K562 (cell line): ENCODE results near the gene SGMS1. TPM values are rescaled to one million over a fixed set of nuclear protein-coding genes. Genes with fewer than 3 reads are reported as not detected.

Source experiments
- HCFC1 ChIP-seq: IDR thresholded peaks from 2 replicates; pipeline ENCODE4 v1.6.1; 2012; ENCODE audit warnings: low read depth, low read length, improper control_type of control experiment
- HNRNPL ChIP-seq: fragments of 200-400 bp; formaldehyde crosslinking; IDR thresholded peaks from 2 replicates; pipeline ENCODE4 v1.6.1; 2017; ENCODE audit warnings: low read depth, mild to moderate bottlenecking, low read length
- HNRNPLL ChIP-seq: fragments of 200-400 bp; formaldehyde crosslinking; IDR thresholded peaks from 2 replicates; pipeline ENCODE4 v1.6.1; 2017; ENCODE audit warnings: low read length, low read depth, mild to moderate bottlenecking; ENCODE audit not compliant: poor library complexity, severe bottlenecking
- JUN ChIP-seq, 2 experiments: sonication (generic) in 1 of 2; formaldehyde crosslinking in 1 of 2; IDR thresholded peaks; 2 replicates each; pipeline versions ENCODE4 v1.6.1 to v1.8.0; 2012 to 2022; ENCODE audit warnings: borderline replicate concordance in 2 of 2, mild to moderate bottlenecking in 2 of 2, improper control_type of control experiment in 1 of 2, low read depth in 1 of 2, low read length in 1 of 2, missing genetic modification reagents in 1 of 2
- MAFF ChIP-seq: IDR thresholded peaks from 2 replicates; pipeline ENCODE4 v1.6.1; 2012; ENCODE audit warnings: low read length, improper control_type of control experiment
- NFIC ChIP-seq: fragments of 450-650 bp; IDR thresholded peaks from 2 replicates; pipeline ENCODE4 v1.6.1; 2017; ENCODE audit warnings: mild to moderate bottlenecking, inconsistent platforms
- NFIX ChIP-seq: fragments of 250-450 bp; sonication (Bioruptor Pico); IDR thresholded peaks from 2 replicates; pipeline ENCODE4 v1.4.0; 2020; ENCODE audit warnings: low read depth, mild to moderate bottlenecking, moderate library complexity
- PHF20 ChIP-seq: fragments of 450-650 bp; IDR thresholded peaks from 2 replicates; pipeline ENCODE4 v1.6.1; 2018; ENCODE audit not compliant: partially characterized antibody
- PURB ChIP-seq: sonication (generic); formaldehyde crosslinking; IDR thresholded peaks from 2 replicates; pipeline ENCODE4 v1.9.0; 2021; ENCODE audit warnings: low read depth, mild to moderate bottlenecking, missing genetic modification reagents
- ZNF445 ChIP-seq: fragments of 250-450 bp; sonication (Bioruptor Pico); IDR thresholded peaks from 2 replicates; pipeline ENCODE4 v1.4.0; 2020; ENCODE audit warnings: low read depth, mild to moderate bottlenecking, moderate library complexity
- polyA plus RNA-seq, 8 experiments: library from polyadenylated mRNA; depleted of rRNA in 4 of 8; stranded (reverse) in 5 of 8; unstranded in 3 of 8; fragments of >200 nt; fragmentation: Nextera tagmentation in 2 of 8; fragmentation: Illumina TruSeq in 1 of 8; extraction: Ambion mirVana in 2 of 8; extraction: Trizol in 1 of 8; gene quantifications; 2 replicates each; pipeline versions ENCODE4 v1.2.1 to v1.2.3, GENCODE V29; 2011 to 2014; ENCODE audit warnings: inconsistent platforms in 1 of 8, missing spikeins in 1 of 8
- total RNA-seq, 7 experiments: library from RNA; depleted of rRNA in 6 of 7; stranded (reverse); fragments of >200 nt in 6 of 7; fragmentation: Illumina TruSeq in 2 of 7; extraction: Trizol in 2 of 7; gene quantifications; 2 replicates each; pipeline versions ENCODE4 v1.2.1 to v1.2.3, GENCODE V29; 2011 to 2021; ENCODE audit warnings: low replicate concordance in 1 of 7
- TF ChIP-seq, protein P1 (sequence below): fragments of 450-650 bp; formaldehyde crosslinking; IDR thresholded peaks from 2 replicates; pipeline ENCODE4 v1.4.0; 2020; ENCODE audit warnings: mild to moderate bottlenecking, moderate library complexity
- TF ChIP-seq, protein P2 (sequence below): fragments of 250-450 bp; sonication (Bioruptor Pico); IDR thresholded peaks from 2 replicates; pipeline ENCODE4 v1.4.0; 2020; ENCODE audit warnings: mild to moderate bottlenecking, moderate library complexity, borderline replicate concordance
- TF ChIP-seq, protein P3 (sequence below): fragments of 450-650 bp; formaldehyde crosslinking; IDR thresholded peaks from 2 replicates; pipeline ENCODE4 v1.4.0; 2022; ENCODE audit warnings: missing genetic modification characterization
- TF ChIP-seq, protein P4 (sequence below): fragments of 450-650 bp; IDR thresholded peaks from 2 replicates; pipeline ENCODE4 v1.6.1; 2016

Gene SGMS1
- total and polyA plus RNA-seq, 9 of the 15 experiments (the other 6 are each of a cell fraction or from before 2014, with no cell fraction given) = 22.6 to 232 (median 82.2) TPM

DNA sequence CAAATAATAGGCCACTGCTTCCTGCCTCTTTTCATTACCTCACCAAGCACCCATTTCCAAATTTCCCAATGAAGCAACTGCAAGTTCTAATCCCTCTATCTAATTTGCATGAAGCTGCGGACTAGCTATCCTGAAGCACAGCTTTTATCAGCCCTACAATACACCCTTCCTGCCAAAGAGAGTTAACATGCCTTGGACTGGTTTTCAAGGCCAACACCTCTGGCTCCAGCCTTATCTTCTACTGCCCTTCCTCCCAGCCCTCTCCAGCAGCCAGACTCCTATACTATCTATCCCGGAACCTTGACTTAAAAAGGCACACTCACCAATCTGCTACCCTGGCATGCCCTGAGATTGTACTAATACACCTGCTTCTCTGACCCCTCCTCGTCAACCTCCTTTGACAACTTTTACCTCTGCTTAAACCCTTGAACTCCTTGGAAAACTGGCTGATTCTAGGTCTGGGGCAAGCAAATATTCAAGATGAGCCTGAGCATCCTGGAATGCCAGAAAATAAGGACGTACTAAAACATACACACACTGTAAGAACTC is 73.4 kb downstream of the SGMS1 start (continued):
- TF ChIP-seq, protein P1, sequence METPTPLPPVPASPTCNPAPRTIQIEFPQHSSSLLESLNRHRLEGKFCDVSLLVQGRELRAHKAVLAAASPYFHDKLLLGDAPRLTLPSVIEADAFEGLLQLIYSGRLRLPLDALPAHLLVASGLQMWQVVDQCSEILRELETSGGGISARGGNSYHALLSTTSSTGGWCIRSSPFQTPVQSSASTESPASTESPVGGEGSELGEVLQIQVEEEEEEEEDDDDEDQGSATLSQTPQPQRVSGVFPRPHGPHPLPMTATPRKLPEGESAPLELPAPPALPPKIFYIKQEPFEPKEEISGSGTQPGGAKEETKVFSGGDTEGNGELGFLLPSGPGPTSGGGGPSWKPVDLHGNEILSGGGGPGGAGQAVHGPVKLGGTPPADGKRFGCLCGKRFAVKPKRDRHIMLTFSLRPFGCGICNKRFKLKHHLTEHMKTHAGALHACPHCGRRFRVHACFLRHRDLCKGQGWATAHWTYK = peak; percentile 56; the same call in 1 of the 2 replicates
- TF ChIP-seq NFIC (peak; percentile 99), PHF20 (peak; percentile 68), ZNF445 (0 out of 2 replicates have a peak, but pooled peaks have one; percentile 53), MAFF (peak; percentile 61; the same call in 1 of the 2 replicates), HNRNPLL (no peak), HNRNPL (no peak), PURB (CRISPR knock-in tag) (no peak), NFIX (no peak), HCFC1 (0 out of 2 replicates have a peak, but pooled peaks have one; percentile 12), JUN (IDR thresholded peaks at IDR 0.05; ENCODE audit: borderline replicate concordance, low read depth, low read length) (peak; percentile 16; the same call in 1 of the 2 replicates), JUN (CRISPR knock-in tag; IDR thresholded peaks at IDR 0.05; ENCODE audit: borderline replicate concordance) (no peak)
- TF ChIP-seq, protein P2, sequence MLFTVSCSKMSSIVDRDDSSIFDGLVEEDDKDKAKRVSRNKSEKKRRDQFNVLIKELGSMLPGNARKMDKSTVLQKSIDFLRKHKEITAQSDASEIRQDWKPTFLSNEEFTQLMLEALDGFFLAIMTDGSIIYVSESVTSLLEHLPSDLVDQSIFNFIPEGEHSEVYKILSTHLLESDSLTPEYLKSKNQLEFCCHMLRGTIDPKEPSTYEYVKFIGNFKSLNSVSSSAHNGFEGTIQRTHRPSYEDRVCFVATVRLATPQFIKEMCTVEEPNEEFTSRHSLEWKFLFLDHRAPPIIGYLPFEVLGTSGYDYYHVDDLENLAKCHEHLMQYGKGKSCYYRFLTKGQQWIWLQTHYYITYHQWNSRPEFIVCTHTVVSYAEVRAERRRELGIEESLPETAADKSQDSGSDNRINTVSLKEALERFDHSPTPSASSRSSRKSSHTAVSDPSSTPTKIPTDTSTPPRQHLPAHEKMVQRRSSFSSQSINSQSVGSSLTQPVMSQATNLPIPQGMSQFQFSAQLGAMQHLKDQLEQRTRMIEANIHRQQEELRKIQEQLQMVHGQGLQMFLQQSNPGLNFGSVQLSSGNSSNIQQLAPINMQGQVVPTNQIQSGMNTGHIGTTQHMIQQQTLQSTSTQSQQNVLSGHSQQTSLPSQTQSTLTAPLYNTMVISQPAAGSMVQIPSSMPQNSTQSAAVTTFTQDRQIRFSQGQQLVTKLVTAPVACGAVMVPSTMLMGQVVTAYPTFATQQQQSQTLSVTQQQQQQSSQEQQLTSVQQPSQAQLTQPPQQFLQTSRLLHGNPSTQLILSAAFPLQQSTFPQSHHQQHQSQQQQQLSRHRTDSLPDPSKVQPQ (CRISPR knock-in tag) = no peak; the same call in 1 of the 2 replicates
- TF ChIP-seq, protein P3, sequence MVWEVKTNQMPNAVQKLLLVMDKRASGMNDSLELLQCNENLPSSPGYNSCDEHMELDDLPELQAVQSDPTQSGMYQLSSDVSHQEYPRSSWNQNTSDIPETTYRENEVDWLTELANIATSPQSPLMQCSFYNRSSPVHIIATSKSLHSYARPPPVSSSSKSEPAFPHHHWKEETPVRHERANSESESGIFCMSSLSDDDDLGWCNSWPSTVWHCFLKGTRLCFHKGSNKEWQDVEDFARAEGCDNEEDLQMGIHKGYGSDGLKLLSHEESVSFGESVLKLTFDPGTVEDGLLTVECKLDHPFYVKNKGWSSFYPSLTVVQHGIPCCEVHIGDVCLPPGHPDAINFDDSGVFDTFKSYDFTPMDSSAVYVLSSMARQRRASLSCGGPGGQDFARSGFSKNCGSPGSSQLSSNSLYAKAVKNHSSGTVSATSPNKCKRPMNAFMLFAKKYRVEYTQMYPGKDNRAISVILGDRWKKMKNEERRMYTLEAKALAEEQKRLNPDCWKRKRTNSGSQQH (CRISPR knock-in tag) = peak; percentile 95
- TF ChIP-seq, protein P4, sequence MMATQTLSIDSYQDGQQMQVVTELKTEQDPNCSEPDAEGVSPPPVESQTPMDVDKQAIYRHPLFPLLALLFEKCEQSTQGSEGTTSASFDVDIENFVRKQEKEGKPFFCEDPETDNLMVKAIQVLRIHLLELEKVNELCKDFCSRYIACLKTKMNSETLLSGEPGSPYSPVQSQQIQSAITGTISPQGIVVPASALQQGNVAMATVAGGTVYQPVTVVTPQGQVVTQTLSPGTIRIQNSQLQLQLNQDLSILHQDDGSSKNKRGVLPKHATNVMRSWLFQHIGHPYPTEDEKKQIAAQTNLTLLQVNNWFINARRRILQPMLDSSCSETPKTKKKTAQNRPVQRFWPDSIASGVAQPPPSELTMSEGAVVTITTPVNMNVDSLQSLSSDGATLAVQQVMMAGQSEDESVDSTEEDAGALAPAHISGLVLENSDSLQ = peak; percentile 61
